ENCODE data around the gene DMD.

DMD gene

DNA sequence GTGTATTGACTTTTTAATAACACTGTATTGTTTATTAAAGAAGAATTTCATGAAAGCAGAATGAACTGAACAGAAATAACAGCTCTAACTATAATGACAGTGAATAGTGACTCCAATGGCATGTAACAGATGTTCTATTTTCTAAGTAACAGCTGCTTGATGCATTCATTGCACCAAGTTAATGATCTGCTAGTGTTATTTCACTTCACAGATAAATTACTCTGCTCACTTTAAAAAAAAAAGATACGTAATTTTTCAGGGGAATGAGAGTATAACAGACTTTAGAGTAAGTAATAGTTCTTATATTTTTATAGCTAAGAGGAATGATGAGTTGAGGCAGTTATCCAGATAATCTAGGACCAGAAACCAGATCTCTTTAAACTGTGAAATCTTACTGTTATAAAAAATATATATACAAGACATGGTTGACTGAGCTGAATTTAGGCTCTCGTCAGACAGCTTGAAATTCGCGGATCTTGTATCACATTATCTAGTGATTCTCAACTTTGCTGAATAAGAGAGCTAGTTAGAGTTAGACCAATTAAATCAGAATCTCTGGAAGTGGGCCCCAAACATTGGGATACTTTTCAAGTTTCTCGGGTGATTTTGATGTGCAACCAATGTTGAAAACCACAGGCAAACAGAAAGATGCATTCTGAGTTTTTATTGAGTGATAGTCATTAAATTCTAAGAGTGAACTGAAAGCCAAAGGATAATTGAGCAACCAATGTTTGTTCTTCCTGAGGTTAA is 840.7 kb downstream of the DMD start:
- TF ChIP-seq, protein P1, sequence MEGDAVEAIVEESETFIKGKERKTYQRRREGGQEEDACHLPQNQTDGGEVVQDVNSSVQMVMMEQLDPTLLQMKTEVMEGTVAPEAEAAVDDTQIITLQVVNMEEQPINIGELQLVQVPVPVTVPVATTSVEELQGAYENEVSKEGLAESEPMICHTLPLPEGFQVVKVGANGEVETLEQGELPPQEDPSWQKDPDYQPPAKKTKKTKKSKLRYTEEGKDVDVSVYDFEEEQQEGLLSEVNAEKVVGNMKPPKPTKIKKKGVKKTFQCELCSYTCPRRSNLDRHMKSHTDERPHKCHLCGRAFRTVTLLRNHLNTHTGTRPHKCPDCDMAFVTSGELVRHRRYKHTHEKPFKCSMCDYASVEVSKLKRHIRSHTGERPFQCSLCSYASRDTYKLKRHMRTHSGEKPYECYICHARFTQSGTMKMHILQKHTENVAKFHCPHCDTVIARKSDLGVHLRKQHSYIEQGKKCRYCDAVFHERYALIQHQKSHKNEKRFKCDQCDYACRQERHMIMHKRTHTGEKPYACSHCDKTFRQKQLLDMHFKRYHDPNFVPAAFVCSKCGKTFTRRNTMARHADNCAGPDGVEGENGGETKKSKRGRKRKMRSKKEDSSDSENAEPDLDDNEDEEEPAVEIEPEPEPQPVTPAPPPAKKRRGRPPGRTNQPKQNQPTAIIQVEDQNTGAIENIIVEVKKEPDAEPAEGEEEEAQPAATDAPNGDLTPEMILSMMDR (conservative IDR thresholded peaks at IDR 0.05; ENCODE audit: control insufficient read depth, insufficient read depth, low read depth, low read length), result no peak
- no peak for DNase-seq (ENCODE audit: low read depth)
- no peak overlapping the region for H3K4me3 ChIP-seq (ENCODE audit: control insufficient read depth, low read depth, low read length)

DNA sequence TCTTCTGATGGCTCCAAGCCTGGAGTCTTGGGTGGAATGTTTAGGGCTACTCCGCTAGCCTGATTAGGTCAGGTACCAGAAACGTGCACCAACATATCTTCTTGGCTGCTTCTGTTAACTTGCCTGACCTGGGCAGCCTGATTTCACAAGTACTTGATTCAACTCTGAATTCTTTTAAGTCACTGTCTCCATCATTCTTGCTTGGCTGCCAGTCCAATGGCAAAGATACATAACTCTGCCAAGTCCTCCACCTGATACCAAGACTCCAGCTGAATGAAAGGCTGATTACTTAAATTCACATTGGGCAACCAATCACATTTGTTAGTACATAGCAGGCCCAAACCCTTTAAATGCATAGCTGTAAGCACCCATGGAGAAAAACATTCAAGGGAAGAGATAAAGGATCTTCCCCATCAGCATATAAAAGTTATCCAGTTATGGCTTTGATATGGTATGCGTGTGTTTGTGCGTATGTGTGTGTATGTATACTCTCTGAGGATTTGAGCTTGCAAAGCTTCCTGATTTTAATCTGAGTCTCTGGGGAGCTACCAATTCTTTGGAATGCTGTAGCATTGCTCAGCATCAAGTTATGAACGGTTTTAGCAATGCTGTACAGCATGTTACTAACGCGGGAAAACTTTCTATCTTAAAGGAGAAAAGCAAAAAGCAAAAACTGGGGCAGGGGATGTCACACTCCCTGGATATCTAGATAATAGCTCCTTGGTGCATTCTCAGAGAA is 917.2 kb downstream of the DMD start:
- TF ChIP-seq, protein P1 (conservative IDR thresholded peaks at IDR 0.05; ENCODE audit: control insufficient read depth, insufficient read depth, low read depth, low read length), result no peak
- H3K4me3 ChIP-seq (ENCODE audit: control insufficient read depth, low read depth, low read length), result no peak overlapping the region
- no peak for DNase-seq (ENCODE audit: low read depth)

DNA sequence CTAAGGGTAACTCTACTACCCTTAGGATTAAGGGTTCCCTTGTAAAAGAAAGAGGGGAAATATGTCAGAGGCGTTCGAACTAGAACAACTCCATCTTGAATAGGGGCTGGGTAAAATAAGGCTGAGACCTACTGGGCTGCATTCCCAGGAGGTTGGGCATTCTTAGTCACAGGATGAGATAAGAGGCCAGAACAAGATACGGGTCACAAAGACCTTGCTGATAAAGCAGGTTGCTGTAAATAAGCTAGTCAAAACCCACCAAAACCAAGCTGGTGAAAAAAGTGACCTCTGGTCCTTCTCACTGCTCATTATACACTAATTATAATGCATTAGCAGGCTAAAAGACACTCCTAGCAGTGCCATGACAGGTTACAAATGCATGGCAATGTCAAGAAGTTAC is 922.0 kb downstream of the DMD start:
- no peak for DNase-seq (ENCODE audit: low read depth)
- H3K4me3 ChIP-seq (ENCODE audit: control insufficient read depth, low read depth, low read length), result no peak overlapping the region
- TF ChIP-seq, protein P1 (conservative IDR thresholded peaks at IDR 0.05; ENCODE audit: control insufficient read depth, insufficient read depth, low read depth, low read length), result no peak

DNA sequence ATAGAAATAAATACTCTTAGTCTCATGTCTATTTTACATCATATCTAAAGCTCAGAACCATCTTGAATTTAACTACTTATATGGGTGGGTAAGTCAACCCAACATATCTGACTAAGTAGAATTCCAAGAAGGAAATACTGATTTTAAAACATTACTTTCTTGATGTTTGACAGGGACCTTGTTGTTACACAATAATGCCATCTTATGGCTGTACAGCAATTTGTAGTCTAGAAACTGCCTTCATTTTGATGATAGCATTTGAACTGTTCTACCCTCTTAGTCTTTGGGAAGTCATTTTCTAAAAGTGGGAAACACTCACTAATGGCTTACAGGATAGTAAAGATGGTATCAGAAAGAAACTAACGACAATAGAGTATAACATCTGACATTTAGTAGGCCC is 929.5 kb downstream of the DMD start:
- TF ChIP-seq, protein P1 (conservative IDR thresholded peaks at IDR 0.05; ENCODE audit: control insufficient read depth, insufficient read depth, low read depth, low read length), result no peak
- no peak overlapping the region for H3K4me3 ChIP-seq (ENCODE audit: control insufficient read depth, low read depth, low read length)
- DNase-seq (ENCODE audit: low read depth), result no peak

DNA sequence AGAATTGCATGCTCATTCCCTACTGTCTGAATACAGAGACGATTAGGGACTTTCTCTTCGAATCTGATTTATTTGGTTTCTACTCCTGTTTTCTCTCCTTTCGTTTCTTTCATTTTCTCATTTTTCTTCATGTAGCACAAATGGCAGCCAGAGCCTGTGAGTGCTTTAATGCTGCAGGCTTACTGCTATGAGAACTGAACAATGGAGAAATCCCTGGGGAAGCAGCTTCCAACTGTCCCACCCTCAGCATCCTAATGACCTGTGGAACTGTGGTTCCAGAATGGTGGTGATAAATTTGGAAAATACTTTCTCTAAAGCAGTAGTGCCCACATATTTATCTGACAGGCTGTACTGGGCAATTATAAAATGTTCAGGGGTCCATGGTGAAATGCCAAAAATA is 930.4 kb downstream of the DMD start:
- no peak for DNase-seq (ENCODE audit: low read depth)
- TF ChIP-seq, protein P1 (conservative IDR thresholded peaks at IDR 0.05; ENCODE audit: control insufficient read depth, insufficient read depth, low read depth, low read length), result no peak
- H3K4me3 ChIP-seq (ENCODE audit: control insufficient read depth, low read depth, low read length), result no peak overlapping the region

DNA sequence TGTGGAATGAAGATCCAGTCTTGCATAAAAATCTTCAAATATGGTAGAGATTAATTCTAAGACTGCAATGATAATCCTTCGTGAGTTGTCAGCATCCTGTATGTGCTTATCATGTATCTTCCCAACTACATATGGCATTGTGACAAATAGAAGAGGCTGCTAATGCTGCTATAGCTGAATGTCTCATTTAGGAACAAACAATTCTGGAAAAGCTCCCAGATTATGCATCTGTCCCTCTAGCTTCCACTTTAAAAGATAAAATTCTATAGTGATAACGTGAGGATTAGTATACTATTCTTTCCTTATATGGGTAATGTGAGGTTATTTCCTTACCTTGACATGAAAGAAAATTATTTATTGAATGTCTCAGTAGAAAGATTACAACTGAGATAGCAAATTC is 930.9 kb downstream of the DMD start:
- H3K4me3 ChIP-seq (ENCODE audit: control insufficient read depth, low read depth, low read length), result no peak overlapping the region
- no peak for DNase-seq (ENCODE audit: low read depth)
- TF ChIP-seq, protein P1 (conservative IDR thresholded peaks at IDR 0.05; ENCODE audit: control insufficient read depth, insufficient read depth, low read depth, low read length), result no peak

Measured in fibroblast of mammary gland (primary cell).